Measurements from ENCODE around the gene GYPB.
"Not testable (repeated sequence)": the region's sequence is repeated elsewhere in the genome, so short reads cannot be mapped to it uniquely, and the experiment has no call there.

GYPB gene

GRCh38 chr4:144014808-144015207 lies 4.4 kb downstream of the GYPB start:
- no peak for DNase-seq
- Histone ChIP-seq H3K27ac (ENCODE audit: insufficient read depth, low read length, poor library complexity, severe bottlenecking) (no peak overlapping the region), H3K27me3 (replicated peaks; ENCODE audit: control insufficient read depth, insufficient read depth, low read length, poor library complexity, severe bottlenecking) (no peaks in the 10 kb centered on the region), H3K4me3 (ENCODE audit: insufficient read depth, low read depth, low read length, poor library complexity, severe bottlenecking) (no peak overlapping the region), H3K36me3 (ENCODE audit: control insufficient read depth, insufficient read depth, low read length) (no peaks in the 10 kb centered on the region), H3K4me1 (ENCODE audit: control insufficient read depth, insufficient read depth, low read length, poor library complexity, severe bottlenecking) (no peaks in the 10 kb centered on the region), H3K9me3 (ENCODE audit: control insufficient read depth, low read length) (no peaks in the 10 kb centered on the region)

GRCh38 chr4:144008602-144009001 lies 10.6 kb downstream of the GYPB start:
- H3K4me1 ChIP-seq (ENCODE audit: control insufficient read depth, insufficient read depth, low read length, poor library complexity, severe bottlenecking); DNase-seq; H3K27ac ChIP-seq (ENCODE audit: insufficient read depth, low read length, poor library complexity, severe bottlenecking); H3K9me3 ChIP-seq (ENCODE audit: control insufficient read depth, low read length); H3K4me3 ChIP-seq (ENCODE audit: insufficient read depth, low read depth, low read length, poor library complexity, severe bottlenecking); H3K27me3 ChIP-seq (replicated peaks; ENCODE audit: control insufficient read depth, insufficient read depth, low read length, poor library complexity, severe bottlenecking); H3K36me3 ChIP-seq (ENCODE audit: control insufficient read depth, insufficient read depth, low read length): not testable (repeated sequence)

GRCh38 chr4:144007960-144008359 lies 11.2 kb downstream of the GYPB start:
- DNase-seq; H3K4me1 ChIP-seq (ENCODE audit: control insufficient read depth, insufficient read depth, low read length, poor library complexity, severe bottlenecking); H3K9me3 ChIP-seq (ENCODE audit: control insufficient read depth, low read length): not testable (repeated sequence)

GRCh38 chr4:144006200-144006803 lies 12.9 kb downstream of the GYPB start:
- not testable (repeated sequence) for H3K4me3 ChIP-seq (ENCODE audit: insufficient read depth, low read depth, low read length, poor library complexity, severe bottlenecking); H3K4me1 ChIP-seq (ENCODE audit: control insufficient read depth, insufficient read depth, low read length, poor library complexity, severe bottlenecking); H3K27me3 ChIP-seq (replicated peaks; ENCODE audit: control insufficient read depth, insufficient read depth, low read length, poor library complexity, severe bottlenecking); H3K36me3 ChIP-seq (ENCODE audit: control insufficient read depth, insufficient read depth, low read length); H3K27ac ChIP-seq (ENCODE audit: insufficient read depth, low read length, poor library complexity, severe bottlenecking); DNase-seq; H3K9me3 ChIP-seq (ENCODE audit: control insufficient read depth, low read length)

More at GRCh38 chr4:144007960-144008359, 11.2 kb downstream of the GYPB start:
- not testable (repeated sequence) for H3K27me3 ChIP-seq (replicated peaks; ENCODE audit: control insufficient read depth, insufficient read depth, low read length, poor library complexity, severe bottlenecking); H3K4me3 ChIP-seq (ENCODE audit: insufficient read depth, low read depth, low read length, poor library complexity, severe bottlenecking); H3K27ac ChIP-seq (ENCODE audit: insufficient read depth, low read length, poor library complexity, severe bottlenecking); H3K36me3 ChIP-seq (ENCODE audit: control insufficient read depth, insufficient read depth, low read length)

GRCh38 chr4:144005558-144005953 lies 13.6 kb downstream of the GYPB start:
- not testable (repeated sequence) for DNase-seq; H3K9me3 ChIP-seq (ENCODE audit: control insufficient read depth, low read length); H3K4me3 ChIP-seq (ENCODE audit: insufficient read depth, low read depth, low read length, poor library complexity, severe bottlenecking); H3K27me3 ChIP-seq (replicated peaks; ENCODE audit: control insufficient read depth, insufficient read depth, low read length, poor library complexity, severe bottlenecking); H3K36me3 ChIP-seq (ENCODE audit: control insufficient read depth, insufficient read depth, low read length); H3K4me1 ChIP-seq (ENCODE audit: control insufficient read depth, insufficient read depth, low read length, poor library complexity, severe bottlenecking); H3K27ac ChIP-seq (ENCODE audit: insufficient read depth, low read length, poor library complexity, severe bottlenecking)

GRCh38 chr4:144004868-144005557 lies 14.2 kb downstream of the GYPB start:
- not testable (repeated sequence) for H3K27me3 ChIP-seq (replicated peaks; ENCODE audit: control insufficient read depth, insufficient read depth, low read length, poor library complexity, severe bottlenecking); H3K4me3 ChIP-seq (ENCODE audit: insufficient read depth, low read depth, low read length, poor library complexity, severe bottlenecking); H3K9me3 ChIP-seq (ENCODE audit: control insufficient read depth, low read length); DNase-seq; H3K27ac ChIP-seq (ENCODE audit: insufficient read depth, low read length, poor library complexity, severe bottlenecking); H3K4me1 ChIP-seq (ENCODE audit: control insufficient read depth, insufficient read depth, low read length, poor library complexity, severe bottlenecking); H3K36me3 ChIP-seq (ENCODE audit: control insufficient read depth, insufficient read depth, low read length)

GRCh38 chr4:144003890-144004265 lies 15.3 kb downstream of the GYPB start:
- not testable (repeated sequence) for H3K27me3 ChIP-seq (replicated peaks; ENCODE audit: control insufficient read depth, insufficient read depth, low read length, poor library complexity, severe bottlenecking); H3K27ac ChIP-seq (ENCODE audit: insufficient read depth, low read length, poor library complexity, severe bottlenecking); DNase-seq; H3K9me3 ChIP-seq (ENCODE audit: control insufficient read depth, low read length); H3K4me1 ChIP-seq (ENCODE audit: control insufficient read depth, insufficient read depth, low read length, poor library complexity, severe bottlenecking); H3K36me3 ChIP-seq (ENCODE audit: control insufficient read depth, insufficient read depth, low read length); H3K4me3 ChIP-seq (ENCODE audit: insufficient read depth, low read depth, low read length, poor library complexity, severe bottlenecking)

GRCh38 chr4:144003205-144003889 lies 15.8 kb downstream of the GYPB start:
- H3K27ac ChIP-seq (ENCODE audit: insufficient read depth, low read length, poor library complexity, severe bottlenecking); H3K27me3 ChIP-seq (replicated peaks; ENCODE audit: control insufficient read depth, insufficient read depth, low read length, poor library complexity, severe bottlenecking); H3K9me3 ChIP-seq (ENCODE audit: control insufficient read depth, low read length); H3K4me3 ChIP-seq (ENCODE audit: insufficient read depth, low read depth, low read length, poor library complexity, severe bottlenecking); H3K4me1 ChIP-seq (ENCODE audit: control insufficient read depth, insufficient read depth, low read length, poor library complexity, severe bottlenecking); DNase-seq; H3K36me3 ChIP-seq (ENCODE audit: control insufficient read depth, insufficient read depth, low read length): not testable (repeated sequence)

GRCh38 chr4:144000331-144000995 lies 18.7 kb downstream of the GYPB start:
- not testable (repeated sequence) for H3K4me1 ChIP-seq (ENCODE audit: control insufficient read depth, insufficient read depth, low read length, poor library complexity, severe bottlenecking); H3K9me3 ChIP-seq (ENCODE audit: control insufficient read depth, low read length); DNase-seq; H3K27me3 ChIP-seq (replicated peaks; ENCODE audit: control insufficient read depth, insufficient read depth, low read length, poor library complexity, severe bottlenecking); H3K27ac ChIP-seq (ENCODE audit: insufficient read depth, low read length, poor library complexity, severe bottlenecking); H3K36me3 ChIP-seq (ENCODE audit: control insufficient read depth, insufficient read depth, low read length); H3K4me3 ChIP-seq (ENCODE audit: insufficient read depth, low read depth, low read length, poor library complexity, severe bottlenecking)

GRCh38 chr4:143996193-143996592 lies 23.0 kb downstream of the GYPB start:
- H3K27ac ChIP-seq (ENCODE audit: insufficient read depth, low read length, poor library complexity, severe bottlenecking); H3K9me3 ChIP-seq (ENCODE audit: control insufficient read depth, low read length); DNase-seq; H3K27me3 ChIP-seq (replicated peaks; ENCODE audit: control insufficient read depth, insufficient read depth, low read length, poor library complexity, severe bottlenecking); H3K36me3 ChIP-seq (ENCODE audit: control insufficient read depth, insufficient read depth, low read length); H3K4me3 ChIP-seq (ENCODE audit: insufficient read depth, low read depth, low read length, poor library complexity, severe bottlenecking); H3K4me1 ChIP-seq (ENCODE audit: control insufficient read depth, insufficient read depth, low read length, poor library complexity, severe bottlenecking): not testable (repeated sequence)
